HG02970 (cell line): ENCODE measurements around the gene STK39.

Source experiments
- ATAC-seq: cut with Tn5 transposase; IDR thresholded peaks from one replicate; pipeline ENCODE4 v1.9.1; 2021; ENCODE audit warnings: mild to moderate bottlenecking, moderate library complexity, moderate number of reproducible peaks; ENCODE audit not compliant: unreplicated experiment, low FRiP score

STK39 gene

DNA sequence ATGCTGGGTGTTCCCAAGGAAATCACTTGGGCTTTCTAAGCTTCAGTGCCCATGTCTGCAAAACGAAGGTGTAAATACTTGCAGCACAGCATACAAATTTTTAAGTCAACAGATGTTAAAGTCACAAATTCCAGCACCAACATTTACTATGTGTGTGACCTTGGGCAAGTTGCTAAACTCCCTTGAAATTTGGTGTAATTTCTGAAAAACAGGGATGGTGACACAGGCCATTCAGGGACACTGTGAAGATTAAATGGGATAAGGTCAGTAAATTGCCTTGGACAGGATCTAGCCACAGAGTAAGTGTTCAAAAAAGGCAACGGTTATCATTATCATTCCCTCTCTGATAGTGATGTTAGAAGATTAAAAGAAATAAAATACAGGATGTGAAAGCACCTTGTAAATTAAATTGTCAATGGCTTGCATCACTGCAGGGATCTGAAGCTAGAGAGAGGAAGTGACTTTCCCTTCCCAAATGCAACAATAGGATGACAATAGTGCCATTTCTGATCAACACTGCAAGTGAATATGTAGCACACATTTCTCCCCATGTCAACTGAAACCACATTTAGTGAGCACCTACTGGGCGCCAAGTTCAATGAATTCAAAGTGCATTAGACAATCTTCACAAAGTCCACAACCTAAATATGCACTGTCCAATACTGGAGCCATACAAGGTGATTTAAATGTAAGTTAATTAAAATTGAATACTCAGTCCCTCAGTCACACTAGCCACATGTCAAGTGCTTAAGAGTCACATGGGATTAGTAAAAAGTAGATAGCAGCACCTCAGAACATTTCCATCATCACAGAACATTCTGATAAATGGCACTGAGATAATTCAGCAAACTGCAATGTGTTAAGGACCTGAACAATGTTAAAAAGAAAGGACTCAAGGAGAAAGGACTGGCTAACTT is 81.2 kb downstream of the STK39 start:
- no peak for ATAC-seq

DNA sequence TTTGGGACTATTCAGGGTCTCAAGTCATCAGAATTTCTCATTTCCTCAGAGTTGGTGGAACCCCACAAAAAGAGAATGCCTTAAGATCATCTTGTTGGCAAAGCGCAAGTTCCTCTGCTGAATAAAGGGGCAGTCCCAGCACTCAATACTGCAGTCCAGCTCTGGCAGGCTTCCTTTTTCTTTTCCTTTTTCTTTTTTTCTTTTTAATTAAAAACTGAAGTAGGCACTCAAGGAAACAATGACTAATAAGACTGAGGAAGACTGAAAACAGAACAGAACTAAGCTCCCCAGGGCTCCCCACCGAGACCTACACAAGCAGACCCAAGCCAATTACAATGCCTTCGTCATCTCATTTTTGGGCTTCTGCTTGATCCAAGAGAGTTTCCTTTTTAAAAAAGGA is 82.0 kb downstream of the STK39 start:
- ATAC-seq, result no peak

DNA sequence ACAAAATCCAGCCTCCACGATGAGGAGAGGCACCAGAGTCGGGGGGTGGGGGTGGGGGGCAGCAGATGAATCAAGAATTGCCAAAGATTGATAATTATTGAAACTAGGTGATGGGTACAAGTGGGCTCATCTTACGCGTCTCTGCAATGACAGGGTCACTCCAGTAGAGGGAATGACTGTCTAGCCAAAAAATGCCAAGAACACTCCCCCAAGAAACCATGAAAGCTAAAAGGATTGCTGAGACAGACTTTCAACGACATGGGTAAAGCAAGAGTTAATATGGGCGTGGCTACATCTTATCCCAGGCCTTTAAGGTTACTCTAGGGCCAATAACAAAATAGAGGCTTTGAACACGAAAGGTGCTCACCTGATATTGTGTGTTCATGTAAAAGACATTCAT is 86.5 kb downstream of the STK39 start:
- no peak for ATAC-seq

DNA sequence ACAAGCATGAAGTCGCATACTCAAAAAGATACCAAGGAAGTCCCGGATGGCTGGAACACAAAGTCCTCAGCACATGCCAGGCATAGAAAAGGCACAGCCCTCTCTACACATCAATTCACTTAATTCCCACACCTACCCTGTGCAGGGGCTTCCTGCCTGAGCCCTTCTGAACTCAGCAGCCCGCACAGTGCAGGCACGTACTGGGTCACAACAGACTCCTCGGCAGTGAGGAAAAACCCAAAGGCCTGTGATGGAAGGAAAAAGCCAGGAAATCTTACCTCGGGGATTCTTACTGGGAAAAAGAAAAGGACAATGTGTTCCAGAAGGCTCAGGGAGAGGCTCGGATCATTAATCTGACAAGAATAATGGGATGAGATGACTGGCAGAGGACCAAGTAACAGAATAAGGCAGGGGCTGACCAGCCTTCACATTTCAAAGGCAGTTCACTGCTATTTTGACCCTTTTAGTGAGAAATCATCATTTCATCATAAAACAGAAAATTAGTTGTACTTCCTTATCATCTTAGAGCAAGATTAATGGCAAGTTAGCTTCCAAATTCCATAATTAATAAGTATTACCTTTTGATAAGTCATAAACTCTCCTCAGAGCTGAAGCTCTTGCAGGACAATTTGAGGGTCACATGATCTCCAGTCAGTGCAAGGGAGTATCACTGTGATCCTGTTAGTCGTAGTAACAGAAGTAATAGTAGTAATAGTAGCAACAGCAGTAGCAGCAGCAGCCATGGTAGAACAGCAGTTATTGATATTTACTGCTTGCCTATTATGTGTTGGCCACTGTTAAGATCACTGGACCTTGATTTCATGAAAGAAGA is 87.4 kb downstream of the STK39 start:
- ATAC-seq, result no peak

DNA sequence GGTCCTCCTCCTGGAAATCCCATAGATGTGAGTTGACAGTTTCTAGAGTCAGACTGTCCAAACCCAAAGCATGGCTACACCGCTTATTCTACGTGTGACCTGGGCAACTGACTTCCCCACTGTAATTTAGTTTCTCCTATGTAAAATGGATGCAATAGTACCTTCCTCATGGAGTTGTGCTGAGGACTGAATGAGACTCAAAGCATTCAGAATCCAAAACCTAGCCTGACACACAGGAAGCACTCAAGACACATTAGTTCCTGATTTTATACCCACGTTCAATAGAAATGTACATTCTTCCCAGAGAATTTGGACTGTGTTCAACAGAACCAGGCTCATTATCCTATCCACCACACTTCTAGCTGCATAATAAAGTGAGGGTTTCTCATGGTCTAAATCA is 88.8 kb downstream of the STK39 start:
- ATAC-seq, result no peak

DNA sequence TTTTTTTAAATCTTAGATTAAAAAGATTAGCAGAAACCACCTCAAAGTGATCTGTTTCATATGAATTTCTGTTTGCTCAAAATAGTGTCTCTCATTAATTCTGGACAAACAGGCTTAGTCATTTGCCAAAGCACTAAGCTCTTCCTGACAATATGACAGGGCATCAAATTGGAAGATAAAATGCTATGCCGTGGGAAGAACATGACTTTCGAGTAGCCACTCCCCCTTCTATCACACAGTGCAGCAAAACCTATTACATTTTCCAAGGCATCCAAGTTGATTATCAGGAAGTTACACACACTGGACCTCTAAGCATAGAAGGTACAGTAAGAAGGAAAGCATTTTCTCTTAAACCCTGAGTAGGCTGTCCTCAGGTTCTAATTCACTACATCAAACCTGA is 89.5 kb downstream of the STK39 start:
- no peak for ATAC-seq

GRCh38 chr2:168157070-168157469 is 90.3 kb downstream of the STK39 start:
- ATAC-seq, result no peak

DNA sequence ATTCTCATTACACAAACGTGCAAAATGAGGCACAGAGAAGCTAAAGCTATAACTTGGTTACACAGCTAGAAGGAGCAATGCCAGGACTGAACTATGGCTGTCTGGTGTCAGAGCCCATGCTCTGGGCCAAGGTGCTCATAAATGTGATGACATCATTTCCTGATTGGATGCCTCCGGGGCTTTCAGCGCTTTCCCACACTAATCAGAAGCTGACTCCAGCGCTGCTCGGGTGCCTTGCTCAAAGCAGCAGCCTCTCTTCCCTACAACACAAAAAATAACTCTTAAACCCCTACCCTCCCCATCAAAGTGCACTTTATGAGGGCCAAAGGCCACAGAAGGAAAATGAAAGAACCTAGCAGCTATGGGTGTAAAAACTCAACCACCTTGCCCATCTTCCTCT is 90.7 kb downstream of the STK39 start:
- no peak for ATAC-seq

- ATAC-seq, result no peak
These were observed 91.7 kb downstream of the STK39 start for GRCh38 chr2:168155680-168156079.

DNA sequence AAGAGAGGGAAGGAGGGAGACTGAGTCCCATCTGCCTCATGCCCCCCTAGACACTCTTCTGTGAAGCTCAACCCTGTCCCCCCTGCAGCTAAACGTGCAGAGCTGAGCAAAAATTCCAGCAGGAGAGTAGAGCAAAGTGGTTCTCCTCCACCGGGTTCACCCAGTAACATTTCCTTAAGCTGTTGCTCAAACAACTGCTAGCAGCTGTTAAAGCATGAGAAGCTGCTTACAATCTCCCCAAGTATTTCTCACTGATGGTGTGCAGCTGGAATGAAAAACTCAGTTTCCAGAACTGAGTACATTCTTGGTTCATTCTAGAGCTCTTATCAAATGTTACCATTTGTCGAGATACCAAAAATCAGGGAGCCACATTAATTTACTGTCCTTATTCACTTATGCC is 92.3 kb downstream of the STK39 start:
- no peak for ATAC-seq

- no peak for ATAC-seq
These were observed 94.4 kb downstream of the STK39 start for GRCh38 chr2:168152902-168153530.

DNA sequence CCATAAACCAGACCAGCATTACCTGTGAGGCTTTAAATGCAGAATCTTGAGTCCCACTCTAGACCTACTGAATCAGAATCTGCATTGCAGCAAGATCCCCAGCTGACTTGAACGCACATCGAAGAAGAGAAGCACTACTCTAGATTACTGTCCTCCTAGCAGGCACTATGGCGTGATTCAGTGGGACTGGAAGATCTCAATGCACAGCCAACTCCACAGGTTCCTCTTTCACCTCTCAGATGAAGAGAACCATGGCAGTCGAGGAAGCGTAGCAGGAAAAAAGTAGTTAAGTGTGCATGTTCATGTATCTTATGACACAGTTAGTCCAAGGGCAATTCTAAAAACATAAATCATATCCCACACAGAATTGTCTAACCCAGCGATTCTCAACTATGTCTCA is 97.4 kb downstream of the STK39 start:
- ATAC-seq, result no peak

GRCh38 chr2:168149150-168149974 is 98.0 kb downstream of the STK39 start:
- ATAC-seq, result no peak

- ATAC-seq, result no peak
These were observed 99.3 kb downstream of the STK39 start for GRCh38 chr2:168147830-168148794.

- no peak for ATAC-seq
These were observed 100.2 kb downstream of the STK39 start for GRCh38 chr2:168146892-168147810.

DNA sequence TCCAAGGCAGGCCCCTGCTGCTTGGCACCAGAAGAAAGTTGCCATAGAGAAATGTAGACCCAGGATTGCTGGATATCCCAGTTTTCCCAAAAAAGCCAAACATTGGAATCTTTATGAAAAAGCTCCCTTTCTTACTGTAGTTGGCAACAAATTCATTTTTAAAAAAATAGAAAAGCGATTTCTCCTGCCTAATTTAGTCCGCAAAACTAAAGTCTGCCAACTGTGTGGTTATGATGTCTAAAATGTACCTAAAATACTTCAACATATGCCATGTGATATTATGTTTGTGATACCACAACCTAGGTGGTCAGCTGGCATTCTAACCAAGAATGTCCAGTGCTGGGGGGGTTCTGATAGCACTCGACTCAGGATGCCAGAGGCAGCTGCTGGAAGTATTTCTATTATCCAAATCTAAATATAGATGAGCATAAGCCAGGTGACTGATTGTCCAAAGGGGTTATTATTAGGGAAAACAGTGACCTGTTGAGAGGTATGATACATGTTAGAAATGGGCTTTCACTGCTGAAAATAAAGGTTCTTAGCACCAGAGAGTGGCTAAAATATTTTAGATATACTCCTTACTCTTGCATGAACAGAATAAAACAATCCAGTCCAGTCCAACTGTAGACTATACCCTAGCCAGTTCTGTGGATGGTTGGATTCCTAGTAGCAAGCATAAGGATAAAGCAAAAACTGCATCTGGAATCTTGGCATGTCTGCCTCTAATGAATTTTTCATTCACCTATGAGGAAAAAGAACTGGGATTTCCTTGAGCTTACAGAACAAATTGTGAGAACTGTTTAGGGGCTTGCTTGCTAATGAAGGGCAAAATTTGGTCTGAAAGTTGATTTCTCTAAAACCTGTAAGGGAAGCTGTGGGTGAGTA is 101.7 kb downstream of the STK39 start:
- ATAC-seq, result no peak

- ATAC-seq, result no peak
These were observed 102.4 kb downstream of the STK39 start for GRCh38 chr2:168145011-168145410.
